Measurements from ENCODE around the gene ASIC2. TPM values are rescaled to one million over a fixed set of nuclear protein-coding genes. Genes with fewer than 3 reads are reported as not detected.

The ASIC2 gene
- total RNA-seq, 3 donors from 2014 or later = 0.15 to 0.16 TPM; not detected in 1

GRCh38 chr17:33292201-33292980 lies 704 bp downstream of the ASIC2 start:
- H3K9me3 ChIP-seq = no peaks in the 10 kb centered on the region
- no peak for DNase-seq (ENCODE audit: low spot score in 2 of 2)
- TF ChIP-seq POLR2A (IDR thresholded peaks at IDR 0.05) (no peak), POLR2AphosphoS5 (IDR thresholded peaks at IDR 0.05) (no peak), CTCF (IDR thresholded peaks at IDR 0.05) (no peak)
- intact Hi-C loops (cut with DNase I; ENCODE audit: low total_unique reads) = no loop called here
- H3K36me3 ChIP-seq = no peaks in the 10 kb centered on the region
- no peak overlapping the region for H3K27ac ChIP-seq
- peak overlapping the region; percentile 21 to 60 (median 42) for H3K4me3 ChIP-seq
- peaks cover 0 to 44% of the 10 kb centered on the region in 2 donors for H3K27me3 ChIP-seq
- H3K4me1 ChIP-seq = peaks cover 5 to 6% of the 10 kb centered on the region in 2 donors

- no peak for DNase-seq (ENCODE audit: low spot score in 2 of 2)
These were observed 1.6 kb downstream of the ASIC2 start for GRCh38 chr17:33291248-33292200.

GRCh38 chr17:33290253-33290652 lies 2.8 kb downstream of the ASIC2 start:
- H3K27me3 ChIP-seq = peaks cover 0 to 44% of the 10 kb centered on the region in 2 donors
- H3K4me3 ChIP-seq = no peak overlapping the region
- no peak for DNase-seq (ENCODE audit: low spot score in 2 of 2)
- no peaks in the 10 kb centered on the region for H3K9me3 ChIP-seq
- no peak for TF ChIP-seq POLR2A (IDR thresholded peaks at IDR 0.05)
- no peak for TF ChIP-seq CTCF (IDR thresholded peaks at IDR 0.05)
- TF ChIP-seq POLR2AphosphoS5 (IDR thresholded peaks at IDR 0.05) = no peak
- H3K4me1 ChIP-seq = peaks cover 5 to 6% of the 10 kb centered on the region in 2 donors
- no peak overlapping the region for H3K27ac ChIP-seq
- intact Hi-C loops (cut with DNase I; ENCODE audit: low total_unique reads) = no loop called here
- H3K36me3 ChIP-seq = no peaks in the 10 kb centered on the region

More at GRCh38 chr17:33291248-33292200, 1.6 kb downstream of the ASIC2 start:
- Histone ChIP-seq H3K4me1 (peaks cover 5 to 6% of the 10 kb centered on the region in 2 donors), H3K27ac (no peak overlapping the region), H3K27me3 (peaks cover 0 to 44% of the 10 kb centered on the region in 2 donors), H3K36me3 (no peaks in the 10 kb centered on the region), H3K4me3 (peak overlapping the region; percentile 21 to 60 (median 42)), H3K9me3 (no peaks in the 10 kb centered on the region)
- intact Hi-C loops (cut with DNase I; ENCODE audit: low total_unique reads) = no loop called here
- TF ChIP-seq POLR2AphosphoS5 (IDR thresholded peaks at IDR 0.05) (no peak), CTCF (IDR thresholded peaks at IDR 0.05) (no peak), POLR2A (IDR thresholded peaks at IDR 0.05) (no peak)

GRCh38 chr17:33288954-33289353 lies 4.1 kb downstream of the ASIC2 start:
- Histone ChIP-seq H3K27ac (no peak overlapping the region), H3K4me1 (peaks cover 5 to 6% of the 10 kb centered on the region in 2 donors), H3K36me3 (no peaks in the 10 kb centered on the region), H3K9me3 (no peaks in the 10 kb centered on the region), H3K4me3 (no peak overlapping the region), H3K27me3 (peaks cover 0 to 35% of the 10 kb centered on the region in 2 donors)
- TF ChIP-seq CTCF (IDR thresholded peaks at IDR 0.05) = no peak
- TF ChIP-seq POLR2A (IDR thresholded peaks at IDR 0.05) = no peak
- TF ChIP-seq POLR2AphosphoS5 (IDR thresholded peaks at IDR 0.05) = no peak
- no peak for DNase-seq (ENCODE audit: low spot score in 2 of 2)
- intact Hi-C loops (cut with DNase I; ENCODE audit: low total_unique reads) = no loop called here
